ENCODE data around the gene OLFML3.
"Not testable (repeated sequence)": the region's sequence is repeated elsewhere in the genome, so short reads cannot be mapped to it uniquely, and the experiment has no call there.

Gene OLFML3

GRCh38 chr1:113993072-113993471 is 13.8 kb downstream of the OLFML3 start:
- no peak for DNase-seq

GRCh38 chr1:113993766-113994165 is 14.5 kb downstream of the OLFML3 start:
- no peak for DNase-seq

DNA sequence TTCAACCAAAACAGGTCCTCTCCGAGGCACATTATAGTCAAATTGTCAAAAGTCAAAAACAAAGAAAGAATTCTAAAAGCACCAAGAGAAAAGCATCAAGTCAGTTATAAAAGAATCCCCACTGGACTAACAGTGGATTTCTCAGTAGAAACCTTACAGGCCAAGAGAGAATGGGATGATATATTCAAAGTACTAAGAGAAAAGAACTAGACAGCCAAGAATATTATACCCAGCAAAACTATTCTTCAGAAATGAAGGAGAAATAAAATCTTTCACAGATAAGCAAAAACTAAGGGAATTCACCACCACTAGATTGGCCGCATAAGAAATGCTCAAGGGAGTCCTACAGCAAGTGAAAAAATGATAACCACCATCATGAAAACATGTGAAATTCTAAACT is 16.1 kb downstream of the OLFML3 start:
- no peak for DNase-seq

DNA sequence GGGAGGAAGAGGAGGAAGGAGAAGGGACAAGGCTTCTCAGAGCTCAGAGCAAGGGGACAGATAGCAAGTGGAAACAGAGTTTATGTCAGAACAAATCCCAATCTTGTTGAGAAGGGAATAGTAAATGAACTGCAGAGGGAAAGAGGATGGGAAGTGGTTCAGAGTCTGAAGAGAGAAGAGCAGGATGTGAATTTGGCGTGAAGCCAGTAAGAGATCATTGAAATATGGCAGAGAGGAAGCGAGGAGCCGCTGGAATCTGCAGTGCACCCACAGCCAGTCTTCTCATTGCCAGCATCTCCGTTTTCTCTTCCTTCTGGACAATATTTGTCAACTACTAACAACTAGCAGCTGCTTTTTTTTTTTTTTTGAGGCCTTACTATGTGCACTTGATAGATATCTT is 19.1 kb downstream of the OLFML3 start:
- no peak for DNase-seq

GRCh38 chr1:113999233-113999632 is 20.0 kb downstream of the OLFML3 start:
- no peak for DNase-seq

DNA sequence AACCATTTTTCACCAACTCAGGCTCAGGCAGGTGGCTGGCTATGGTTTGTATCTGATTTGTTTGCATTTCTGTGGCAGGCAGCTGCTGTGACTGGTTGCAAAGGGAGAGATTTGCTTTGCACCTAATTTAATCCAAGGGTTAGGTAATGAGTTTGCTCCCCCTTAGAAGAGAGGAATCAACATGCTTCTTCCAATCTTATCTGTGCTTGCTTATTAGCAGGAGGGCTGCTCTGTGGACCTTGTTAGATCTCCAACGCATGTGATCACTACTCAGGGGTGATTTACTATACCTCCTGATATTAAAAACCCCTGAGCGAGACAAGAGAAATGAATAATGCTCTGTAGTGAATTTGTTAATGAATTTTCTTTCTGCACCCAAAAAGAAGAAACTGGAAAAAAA is 20.5 kb downstream of the OLFML3 start:
- no peak for DNase-seq

- no peak for DNase-seq
Measured at GRCh38 chr1:114000406-114000805, 21.1 kb downstream of the OLFML3 start.

GRCh38 chr1:114002492-114003239 is 23.4 kb downstream of the OLFML3 start:
- DNase-seq = no peak

DNA sequence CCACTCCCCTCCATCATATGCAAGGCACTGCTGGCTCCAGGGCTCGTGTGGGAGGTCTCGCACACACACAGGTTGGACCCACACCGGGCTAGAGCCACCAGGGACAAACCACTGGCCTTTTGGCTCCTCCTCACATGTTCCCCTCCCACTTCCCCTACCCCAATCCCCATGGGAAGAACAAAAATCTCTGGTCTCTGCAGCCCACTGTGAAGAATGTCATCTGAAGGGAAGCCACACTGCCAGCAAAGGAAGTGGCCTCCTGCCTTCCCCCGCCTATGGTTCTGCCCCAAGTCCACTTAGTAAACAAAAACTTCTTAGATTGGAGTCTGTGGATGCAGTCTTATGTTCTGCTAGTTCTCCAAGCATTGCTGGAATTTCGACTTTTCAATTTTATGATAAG is 24.2 kb downstream of the OLFML3 start:
- no peak for DNase-seq

DNA sequence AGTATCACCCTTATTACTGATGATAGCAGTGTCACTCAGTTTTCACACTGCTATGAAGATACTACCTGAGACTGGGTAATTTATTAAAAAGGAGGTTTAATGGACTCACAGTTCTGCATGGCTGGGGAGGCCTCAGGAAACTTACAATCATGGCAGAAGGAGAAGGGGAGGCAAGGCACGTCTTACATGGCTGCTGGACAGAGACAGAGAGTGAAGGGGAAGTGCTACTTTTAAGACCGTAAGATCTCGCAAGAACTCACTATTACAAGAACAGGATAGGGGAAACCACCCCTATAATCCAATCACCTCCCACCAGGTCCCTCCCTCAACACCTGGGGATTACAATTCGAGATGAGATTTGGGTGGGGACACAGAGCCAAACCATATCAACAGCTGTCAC is 27.6 kb downstream of the OLFML3 start:
- not testable (repeated sequence) for DNase-seq

GRCh38 chr1:114008480-114008941 is 29.2 kb downstream of the OLFML3 start:
- no peak for DNase-seq

- no peak for DNase-seq
Measured at GRCh38 chr1:114008993-114009392, 29.7 kb downstream of the OLFML3 start.

GRCh38 chr1:114009393-114009792 is 30.1 kb downstream of the OLFML3 start:
- no peak for DNase-seq

GRCh38 chr1:114010433-114011184 is 31.3 kb downstream of the OLFML3 start:
- DNase-seq = no peak

- no peak for DNase-seq
Measured at GRCh38 chr1:114011796-114012195, 32.5 kb downstream of the OLFML3 start.

- no peak for DNase-seq
Measured at GRCh38 chr1:114015075-114015474, 35.8 kb downstream of the OLFML3 start.

DNA sequence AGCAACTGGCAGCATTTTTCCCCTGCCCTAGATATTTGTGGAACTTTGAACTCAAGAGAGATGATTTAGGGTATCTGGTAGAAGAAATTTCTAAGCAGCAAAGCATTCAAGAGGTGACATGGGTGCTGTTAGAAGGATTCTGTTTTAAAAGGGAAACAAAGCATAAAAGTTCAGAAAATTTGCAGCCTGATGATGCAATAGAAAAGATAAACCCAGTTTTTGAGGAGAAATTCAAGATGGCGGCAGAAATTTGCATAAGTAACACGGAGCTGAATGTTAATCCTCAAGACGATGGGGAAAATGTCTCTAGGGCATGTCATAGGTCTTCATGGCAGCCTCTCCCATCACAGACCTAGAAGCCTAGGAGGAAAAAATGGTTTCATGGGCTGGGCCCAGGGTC is 40.5 kb downstream of the OLFML3 start:
- DNase-seq = not testable (repeated sequence)

DNA sequence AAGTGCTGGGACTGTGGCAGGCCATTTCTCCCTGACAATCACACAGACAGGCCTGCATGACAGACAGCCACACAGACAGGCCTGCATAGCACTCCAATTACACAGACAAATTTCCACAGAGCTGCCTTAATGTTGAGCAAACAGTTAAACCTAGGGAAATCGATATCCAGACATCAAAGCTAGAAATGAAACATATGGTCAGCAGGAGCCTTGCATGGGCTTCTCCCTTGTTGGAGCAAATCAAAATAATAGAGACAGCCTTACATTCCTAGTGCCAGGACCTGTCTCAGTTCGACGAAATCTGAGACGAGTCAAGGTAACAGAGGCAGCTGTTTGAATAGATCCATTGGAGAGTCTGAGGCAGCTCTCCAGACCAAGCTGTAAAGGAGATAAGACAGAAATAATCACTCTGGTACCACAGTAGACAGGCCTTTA is 42.4 kb downstream of the OLFML3 start:
- no peak for DNase-seq

GRCh38 chr1:114022877-114023276 is 43.6 kb downstream of the OLFML3 start:
- no peak for DNase-seq

DNA sequence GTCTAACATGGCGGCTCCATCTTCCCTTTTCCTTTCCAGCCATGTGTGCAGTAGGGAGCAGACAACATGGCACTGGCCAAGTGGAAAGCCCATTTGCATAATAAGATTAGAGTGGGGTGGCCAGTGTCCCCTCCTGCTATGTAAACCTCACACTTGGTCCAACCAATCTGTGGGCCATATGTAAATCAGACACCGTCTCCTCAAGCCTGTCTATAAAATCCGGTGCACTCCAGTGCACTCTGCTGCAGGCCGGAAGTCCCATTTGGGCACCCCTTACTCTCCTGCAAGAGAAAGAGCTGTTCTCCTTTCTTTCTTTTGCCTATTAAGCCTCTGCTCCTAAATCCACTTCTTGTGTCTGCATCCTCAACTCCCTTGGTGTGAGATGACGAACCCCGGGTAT is 44.1 kb downstream of the OLFML3 start:
- DNase-seq = no peak

DNA sequence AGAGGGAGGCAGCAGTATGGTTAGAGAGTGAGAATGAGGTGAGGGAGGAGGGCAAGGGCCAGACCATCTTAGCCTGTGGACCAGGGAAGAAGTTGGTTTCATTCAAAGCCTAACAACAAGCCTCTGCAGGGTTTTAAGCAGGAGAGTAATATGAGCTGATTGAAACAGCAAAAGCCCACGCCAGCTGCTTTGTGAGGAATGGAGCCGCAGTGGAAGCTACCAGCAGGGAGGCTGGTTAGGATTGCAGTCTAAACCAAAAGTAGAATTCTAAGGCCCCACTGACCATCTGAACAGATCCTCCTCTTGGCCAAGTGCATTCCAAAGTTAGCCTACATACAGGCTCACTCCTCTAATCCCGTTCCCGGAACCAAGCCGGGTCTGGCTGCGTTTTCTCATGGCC is 44.8 kb downstream of the OLFML3 start:
- DNase-seq = no peak

DNA sequence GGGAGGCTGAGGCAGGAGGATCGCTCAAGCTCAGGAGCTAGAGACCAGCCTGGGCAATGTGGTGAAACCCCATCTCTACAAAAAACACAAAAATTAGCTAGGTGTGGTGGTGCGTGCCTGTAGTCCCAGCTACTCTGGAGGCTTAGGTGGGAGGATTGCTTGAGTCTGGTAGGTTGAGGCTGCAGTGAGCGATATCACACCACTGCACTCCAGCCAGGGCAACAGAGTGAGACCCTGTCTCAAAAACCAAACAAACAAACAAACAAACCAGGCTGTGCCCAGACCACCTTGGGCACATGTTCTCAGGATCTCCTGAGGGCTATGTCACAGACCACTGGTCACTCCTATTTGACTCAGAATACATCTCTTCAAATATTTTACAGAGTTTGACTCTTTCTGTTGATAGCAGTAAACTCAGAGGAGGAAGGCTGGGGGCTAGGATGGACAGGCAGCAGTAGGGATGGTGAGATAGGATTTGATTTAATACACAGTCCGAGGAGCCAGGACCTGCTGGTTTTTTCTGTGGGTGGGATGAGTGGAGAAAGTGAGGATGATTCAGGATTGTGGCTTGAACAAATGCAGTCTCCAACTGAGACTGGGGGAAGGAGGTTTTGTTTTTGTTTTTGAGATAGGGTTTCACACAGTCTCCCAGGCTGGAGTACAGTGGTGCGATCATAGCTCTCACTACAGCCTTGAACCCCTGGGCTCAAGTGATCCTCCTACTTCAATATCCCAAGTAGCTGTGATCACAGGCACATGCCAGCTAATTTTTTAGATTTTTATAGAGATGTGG is 46.5 kb downstream of the OLFML3 start:
- DNase-seq = no peak

DNA sequence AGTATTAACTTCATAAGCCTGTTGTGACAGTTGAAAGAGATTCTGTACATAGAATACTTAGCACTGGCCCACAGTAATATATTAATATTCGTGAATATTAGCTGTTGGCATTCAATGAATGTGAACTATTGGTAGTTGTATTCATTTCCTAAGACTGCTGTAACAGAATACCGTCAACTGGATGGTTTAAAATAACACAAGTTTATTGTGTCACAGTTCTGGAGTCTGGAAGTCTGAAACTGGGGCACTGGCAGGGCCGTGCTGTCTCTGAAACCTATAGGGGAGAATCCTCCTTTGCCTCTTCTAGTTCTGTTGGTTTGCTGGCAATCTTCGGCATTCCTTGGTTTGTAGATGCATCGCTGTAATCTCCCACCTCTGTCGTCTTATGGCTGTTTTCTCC is 47.5 kb downstream of the OLFML3 start:
- no peak for DNase-seq

All from CD4-positive, alpha-beta T cell treated with Interleukin-6 for 4 hours (primary cell).